Stimulated activated naive CD8-positive, alpha-beta T cell treated with anti-CD3 and anti-CD28 coated beads, Interleukin-15, amount 100 ng/mL, for 72 hours (primary cell): ENCODE results near the gene ZNF25.
"Not testable (repeated sequence)": the region's sequence is repeated elsewhere in the genome, so short reads cannot be mapped to it uniquely, and the experiment has no call there.

ENCODE experiments used
- ATAC-seq: fragments of 150-1000 bp; cut with Tn5 transposase; 2 replicates; pipeline ENCODE4 v1.10.0; 2021; ENCODE audit warnings: mild to moderate bottlenecking, moderate library complexity
- DNase-seq, 2 donors: peaks; one replicate each; pipeline ENCODE4 v3.0.0; 2021 to 2022
- H3K27ac Mint-ChIP-seq, 2 donors: one replicate each; pipeline ENCODE4 v1.8.0; 2022; ENCODE audit warnings: mild to moderate bottlenecking in 2 of 2, mixed read lengths in 2 of 2, moderate library complexity in 2 of 2
- H3K27me3 Mint-ChIP-seq: one replicate; pipeline ENCODE4 v1.8.0; 2022; ENCODE audit warnings: mixed read lengths
- H3K4me1 Mint-ChIP-seq: one replicate; pipeline ENCODE4 v1.8.0; 2022; ENCODE audit warnings: mild to moderate bottlenecking, mixed read lengths
- H3K4me3 Mint-ChIP-seq, 2 donors: one replicate each; pipeline ENCODE4 v1.8.0; 2022; ENCODE audit warnings: mild to moderate bottlenecking in 2 of 2, mixed read lengths in 2 of 2, moderate library complexity in 1 of 2
- H3K9me3 Mint-ChIP-seq, 2 donors: one replicate each; pipeline ENCODE4 v1.8.0; 2022; ENCODE audit warnings: mixed read lengths in 2 of 2

ZNF25 gene

GRCh38 chr10:37976091-37976879 is at the start of gene ZNF25:
ZNF25 (minus strand) TSS chr10:37976647; CDS start chr10:37971722, 4,925 bp downstream.
- Mint-ChIP-seq H3K27me3 (no peaks in the 10 kb centered on the region), H3K9me3 (no peaks in the 10 kb centered on the region), H3K27ac (peak within 1 kb of the TSS; percentile 97 to 99), H3K4me3 (peak within 1 kb of the TSS; percentile 91 to 94), H3K4me1 (peaks cover 18% of the 10 kb centered on the region)
- ATAC-seq, result peak; percentile 97
- peak; percentile 96 to 98 for DNase-seq

- no peaks in the 10 kb centered on the region for H3K27me3 Mint-ChIP-seq
- H3K27ac Mint-ChIP-seq, result peak overlapping the region; percentile 83 to 93
- peaks cover 39% of the 10 kb centered on the region for H3K4me1 Mint-ChIP-seq
- DNase-seq, result no peak
- no peak overlapping the region for H3K4me3 Mint-ChIP-seq
- peaks cover 10 to 20% of the 10 kb centered on the region in 2 donors for H3K9me3 Mint-ChIP-seq
- peak; percentile 52 for ATAC-seq
These were observed 48.8 kb upstream of the ZNF25 start for GRCh38 chr10:38025283-38025682.

GRCh38 chr10:38019124-38019523 is 42.7 kb upstream of the ZNF25 start:
- H3K27ac Mint-ChIP-seq, ATAC-seq, H3K9me3 Mint-ChIP-seq, DNase-seq, H3K27me3 Mint-ChIP-seq, H3K4me3 Mint-ChIP-seq: not testable (repeated sequence)
- H3K4me1 Mint-ChIP-seq, result peaks cover 19% of the 10 kb centered on the region

GRCh38 chr10:38016354-38016753 is 39.9 kb upstream of the ZNF25 start:
- Mint-ChIP-seq H3K27ac (no peak overlapping the region), H3K4me3 (no peak overlapping the region), H3K27me3 (no peaks in the 10 kb centered on the region), H3K9me3 (peaks cover 0 to 7% of the 10 kb centered on the region in 2 donors), H3K4me1 (peaks cover 32% of the 10 kb centered on the region)
- no peak for ATAC-seq
- no peak for DNase-seq

GRCh38 chr10:38010119-38010903 is 33.9 kb upstream of the ZNF25 start, which contains the start of gene ZNF33A:
ZNF33A (plus strand) TSS chr10:38010675; CDS start chr10:38012342, 1,667 bp downstream.
- Mint-ChIP-seq H3K27me3 (no peaks in the 10 kb centered on the region), H3K4me1 (peaks cover 36% of the 10 kb centered on the region), H3K9me3 (no peaks in the 10 kb centered on the region), H3K4me3 (peak within 1 kb of the TSS; percentile 85 to 96), H3K27ac (peak within 1 kb of the TSS; percentile 100)
- peak; percentile 84 to 91 for DNase-seq
- ATAC-seq, result peak; percentile 93

GRCh38 chr10:38007991-38008390 is 31.5 kb upstream of the ZNF25 start:
- Mint-ChIP-seq H3K4me3 (no peak overlapping the region), H3K9me3 (no peaks in the 10 kb centered on the region), H3K27me3 (no peaks in the 10 kb centered on the region), H3K27ac (no peak overlapping the region), H3K4me1 (peaks cover 23% of the 10 kb centered on the region)
- no peak for ATAC-seq
- DNase-seq, result no peak

GRCh38 chr10:38007551-38007950 is 31.1 kb upstream of the ZNF25 start:
- no peak for ATAC-seq
- DNase-seq, result no peak

GRCh38 chr10:38003588-38003987 is 27.1 kb upstream of the ZNF25 start:
- no peaks in the 10 kb centered on the region for H3K27me3 Mint-ChIP-seq
- H3K27ac Mint-ChIP-seq, result no peak overlapping the region
- no peaks in the 10 kb centered on the region for H3K9me3 Mint-ChIP-seq
- H3K4me1 Mint-ChIP-seq, result no peaks in the 10 kb centered on the region
- no peak overlapping the region for H3K4me3 Mint-ChIP-seq
- ATAC-seq (no peak), DNase-seq (no peak)

More at GRCh38 chr10:38007551-38007950, 31.1 kb upstream of the ZNF25 start:
- Mint-ChIP-seq H3K27me3 (no peaks in the 10 kb centered on the region), H3K4me1 (peaks cover 20% of the 10 kb centered on the region), H3K27ac (no peak overlapping the region), H3K9me3 (no peaks in the 10 kb centered on the region), H3K4me3 (no peak overlapping the region)

- DNase-seq (no peak), ATAC-seq (no peak)
- Mint-ChIP-seq H3K27ac (no peak overlapping the region), H3K4me1 (no peaks in the 10 kb centered on the region), H3K27me3 (no peaks in the 10 kb centered on the region), H3K4me3 (no peak overlapping the region), H3K9me3 (peaks cover 0 to under 1% of the 10 kb centered on the region in 2 donors)
These were observed 26.6 kb upstream of the ZNF25 start for GRCh38 chr10:38003026-38003425.

- ATAC-seq, H3K4me1 Mint-ChIP-seq, H3K9me3 Mint-ChIP-seq, H3K4me3 Mint-ChIP-seq, H3K27ac Mint-ChIP-seq, DNase-seq, H3K27me3 Mint-ChIP-seq: not testable (repeated sequence)
These were observed 24.0 kb upstream of the ZNF25 start for GRCh38 chr10:38000474-38000873.

GRCh38 chr10:37998920-37999319 is 22.5 kb upstream of the ZNF25 start:
- not testable (repeated sequence) for H3K4me1 Mint-ChIP-seq, ATAC-seq, H3K27me3 Mint-ChIP-seq, DNase-seq, H3K4me3 Mint-ChIP-seq, H3K27ac Mint-ChIP-seq, H3K9me3 Mint-ChIP-seq

GRCh38 chr10:37992083-37992482 is 15.6 kb upstream of the ZNF25 start:
- DNase-seq (no peak), ATAC-seq (no peak)
- Mint-ChIP-seq H3K27ac (no peak overlapping the region), H3K9me3 (peaks cover 4 to 7% of the 10 kb centered on the region in 2 donors), H3K27me3 (no peaks in the 10 kb centered on the region), H3K4me3 (no peak overlapping the region), H3K4me1 (no peaks in the 10 kb centered on the region)

GRCh38 chr10:37991655-37992054 is 15.2 kb upstream of the ZNF25 start:
- H3K27ac Mint-ChIP-seq, result no peak overlapping the region
- H3K27me3 Mint-ChIP-seq, result no peaks in the 10 kb centered on the region
- no peaks in the 10 kb centered on the region for H3K4me1 Mint-ChIP-seq
- DNase-seq, result no peak
- no peak for ATAC-seq
- H3K4me3 Mint-ChIP-seq, result no peak overlapping the region
- peaks cover 4 to 5% of the 10 kb centered on the region in 2 donors for H3K9me3 Mint-ChIP-seq

- no peaks in the 10 kb centered on the region for H3K27me3 Mint-ChIP-seq
These were observed 395 bp upstream of the ZNF25 start for GRCh38 chr10:37976880-37977203.

GRCh38 chr10:37975401-37975991 is 951 bp downstream of the ZNF25 start:
- DNase-seq (peak; percentile 3 to 22), ATAC-seq (no peak)
- Mint-ChIP-seq H3K4me3 (peak overlapping the region; percentile 91 to 94), H3K9me3 (peaks cover 0 to 3% of the 10 kb centered on the region in 2 donors), H3K27me3 (no peaks in the 10 kb centered on the region), H3K4me1 (peaks cover 18% of the 10 kb centered on the region), H3K27ac (peak overlapping the region; percentile 97 to 99)

More at GRCh38 chr10:37976880-37977203, 395 bp upstream of the ZNF25 start:
- no peaks in the 10 kb centered on the region for H3K9me3 Mint-ChIP-seq
- H3K27ac Mint-ChIP-seq, result peak overlapping the region; percentile 97 to 99
- DNase-seq (no peak), ATAC-seq (no peak)
- H3K4me3 Mint-ChIP-seq, result peak overlapping the region; percentile 91 to 94
- peaks cover 18% of the 10 kb centered on the region for H3K4me1 Mint-ChIP-seq
